Coronary artery (tissue), 2 donors: Measurements from ENCODE around the gene KLF4.

ENCODE experiments used
- DNase-seq: peaks from one replicate; pipeline ENCODE4 v3.0.0-alpha.2; 2017; ENCODE audit warnings: low spot score
- H3K27ac ChIP-seq, 2 donors: fragments of 200-600 bp; sonication (generic); one replicate each; pipeline ENCODE4 v1.5.1; 2016 to 2019
- H3K4me3 ChIP-seq: fragments of 200-600 bp; sonication (generic); 2 replicates; pipeline ENCODE4 v1.5.1; 2016; ENCODE audit warnings: mild to moderate bottlenecking, moderate library complexity
- CTCF ChIP-seq: fragments of 200-600 bp; sonication (generic); IDR thresholded peaks from one replicate; pipeline ENCODE4 v1.5.1; 2019; ENCODE audit warnings: antibody characterized with exemption

The KLF4 gene

GRCh38 chr9:107435415-107435814 lies 54.2 kb downstream of the KLF4 start:
- Histone ChIP-seq H3K4me3 (no peak overlapping the region), H3K27ac (no peak overlapping the region)
- DNase-seq: no peak
- TF ChIP-seq CTCF: no peak
